ENCODE results near the gene BCAS4.

BCAS4 gene

DNA sequence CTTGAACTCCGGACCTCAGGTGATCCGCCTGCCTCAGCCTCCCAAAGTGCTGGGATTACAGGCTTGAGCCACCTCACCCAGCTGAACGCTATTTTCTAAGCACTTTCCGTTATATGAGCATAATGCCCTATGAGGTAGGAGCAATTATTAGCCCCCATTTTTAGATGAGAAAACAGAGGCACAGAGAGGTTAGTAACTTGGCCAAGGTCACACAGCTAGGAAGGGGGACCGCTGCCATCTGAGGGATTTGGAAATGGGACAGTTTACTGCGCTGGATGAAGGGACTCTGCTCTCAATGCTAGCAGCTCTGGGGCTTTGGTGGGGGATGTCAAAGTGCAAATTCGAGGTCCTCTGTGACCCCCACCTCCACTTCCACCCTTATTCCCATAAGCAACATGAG is 62.5 kb downstream of the BCAS4 start:
- no peak for DNase-seq

DNA sequence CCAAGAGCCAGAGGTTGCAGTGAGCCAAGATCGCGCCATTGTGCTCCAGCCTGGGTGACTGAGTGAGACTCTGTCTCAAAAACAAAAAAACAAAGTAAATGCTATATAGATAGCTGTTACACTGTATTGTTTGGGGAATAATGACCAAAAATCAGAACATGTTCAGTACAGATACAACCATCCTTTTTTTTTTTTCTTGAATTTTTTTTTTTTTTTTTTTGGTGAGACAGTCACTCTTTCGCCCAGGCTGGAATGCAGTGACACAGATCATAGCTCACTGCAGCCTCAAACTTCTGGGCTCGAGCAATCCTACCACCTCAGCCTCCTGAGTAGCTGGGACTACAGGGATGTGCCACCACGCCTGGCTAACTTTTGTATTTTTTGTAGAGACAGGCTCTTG is 63.7 kb downstream of the BCAS4 start:
- no peak for DNase-seq

DNA sequence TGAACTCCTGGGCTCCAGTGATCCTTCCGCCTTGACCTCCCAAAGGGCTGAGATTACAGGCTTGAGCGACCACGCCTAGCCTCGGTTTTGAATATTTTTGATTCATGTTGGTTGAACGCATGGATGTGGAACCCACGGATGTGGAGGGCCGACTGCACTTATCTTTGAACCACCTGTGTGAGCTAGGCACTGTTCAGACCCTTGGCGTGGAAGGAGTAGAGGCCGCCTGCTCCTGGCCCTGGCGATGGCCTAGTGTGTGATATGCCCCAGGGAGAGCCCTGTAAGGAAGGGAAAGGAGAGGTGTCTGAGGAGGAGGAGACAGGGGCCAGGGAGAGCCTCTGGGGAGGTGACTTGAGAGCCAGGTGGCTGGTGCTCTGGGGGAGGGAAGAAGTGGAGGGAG is 64.3 kb downstream of the BCAS4 start:
- DNase-seq, result no peak

DNA sequence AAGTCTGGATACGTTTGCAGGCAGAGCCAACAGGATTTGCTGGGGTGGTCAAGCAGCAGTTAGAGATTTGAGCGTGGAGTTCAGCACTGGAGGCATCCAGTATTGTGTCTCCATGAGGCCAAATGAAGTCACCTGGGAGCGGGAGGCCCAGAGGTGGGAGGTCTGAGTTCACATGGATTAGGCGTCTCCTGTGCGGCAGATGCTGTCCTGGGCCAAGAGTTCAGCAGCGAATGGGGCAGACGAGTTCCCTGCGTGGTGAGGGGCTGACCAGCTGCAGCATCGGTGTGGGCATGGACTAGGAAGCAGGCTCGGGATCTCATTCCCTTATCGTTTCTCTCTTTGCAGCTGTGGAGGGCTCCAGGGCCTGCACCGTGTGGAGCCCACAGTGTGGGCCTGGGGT is 66.2 kb downstream of the BCAS4 start:
- DNase-seq, result no peak

DNA sequence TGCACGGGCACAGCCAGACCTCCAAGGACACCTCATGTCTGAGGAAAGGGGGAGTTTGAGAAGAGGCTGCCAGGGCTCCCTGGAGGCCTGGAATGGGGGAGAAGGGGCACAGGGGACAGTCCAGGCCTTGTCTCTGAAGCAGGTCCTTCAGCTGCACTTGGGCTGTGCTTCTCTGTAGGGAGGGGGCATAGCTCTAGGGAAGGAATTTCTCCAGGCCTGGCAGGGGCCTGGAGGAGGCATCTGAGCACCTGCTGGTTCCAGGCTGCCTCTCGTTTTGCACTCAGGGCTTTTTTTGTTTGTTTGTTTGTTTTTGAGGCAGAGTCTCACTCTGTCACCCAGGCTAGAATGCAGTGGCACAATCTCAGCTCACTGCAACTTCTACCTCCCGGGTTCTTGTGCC is 67.7 kb downstream of the BCAS4 start:
- DNase-seq, result no peak

DNA sequence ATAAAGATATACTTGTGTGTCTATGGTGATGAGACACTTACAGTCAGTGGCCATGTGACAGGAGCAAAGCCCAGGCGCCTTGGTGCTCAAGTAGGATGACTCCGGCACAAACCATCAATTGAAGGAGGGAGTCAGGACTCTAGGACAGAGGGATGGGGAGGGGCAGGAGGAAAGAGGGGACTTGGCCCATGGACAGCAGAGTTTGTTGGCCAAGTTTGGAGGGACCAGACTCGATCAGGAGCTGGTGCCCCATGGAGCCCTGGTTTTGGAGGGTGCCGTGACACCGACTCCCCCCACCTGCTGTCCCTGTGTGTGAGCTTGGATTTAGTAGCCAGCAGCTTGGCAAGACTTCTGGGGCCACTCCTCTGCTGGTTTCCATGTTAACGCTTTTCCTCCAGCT is 70.3 kb downstream of the BCAS4 start:
- DNase-seq, result no peak

DNA sequence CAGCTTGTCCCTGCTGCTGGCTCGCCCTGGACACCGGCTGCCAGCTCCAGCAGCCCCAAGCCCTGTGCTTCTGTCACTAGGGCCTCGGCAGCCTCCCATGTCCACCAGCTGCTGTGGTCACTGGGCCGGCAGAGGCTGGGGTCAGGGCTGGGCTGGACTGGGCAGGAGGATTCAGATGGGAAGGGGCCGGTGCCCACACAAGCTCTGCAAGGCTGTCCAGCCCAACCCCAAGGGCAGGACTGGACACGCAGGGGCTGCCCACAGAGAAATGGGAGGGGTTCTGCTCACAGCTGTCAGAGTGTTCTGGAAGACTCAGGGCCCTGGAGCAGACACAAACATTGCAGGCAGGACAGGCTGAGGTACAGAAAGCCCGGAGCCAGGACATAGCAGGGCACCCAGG is 70.7 kb downstream of the BCAS4 start:
- DNase-seq, result no peak

DNA sequence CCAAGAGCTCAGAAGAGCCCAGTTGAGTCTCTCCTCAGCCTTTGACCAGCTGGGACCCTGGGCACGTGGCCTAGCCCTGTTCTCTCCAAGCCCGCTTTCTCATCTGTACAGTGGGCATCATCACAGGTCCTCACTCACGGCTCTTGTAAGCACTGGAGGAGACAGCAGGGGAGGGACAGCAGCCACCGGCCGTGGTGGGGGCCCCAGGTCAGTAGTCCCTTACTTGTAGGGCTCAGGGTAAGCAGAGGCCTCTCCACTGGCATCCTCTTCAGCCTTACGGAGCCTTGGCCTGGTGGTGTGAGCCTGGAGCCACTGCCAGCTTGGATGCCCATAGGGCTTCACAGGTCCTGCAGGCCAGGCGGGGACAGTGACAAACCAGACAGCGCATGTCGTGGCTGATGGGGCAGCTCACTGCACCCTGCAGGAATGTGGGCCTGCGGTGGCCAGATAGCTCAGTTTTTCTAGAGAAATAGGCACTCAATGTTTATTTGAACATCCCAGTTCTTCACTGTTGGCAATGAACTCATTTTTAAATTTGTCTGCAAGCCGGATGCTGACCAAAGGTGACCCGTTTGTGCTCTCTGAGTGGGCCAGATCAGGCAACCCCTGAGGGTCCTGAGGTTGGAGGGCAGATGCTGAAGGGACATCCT is 71.3 kb downstream of the BCAS4 start:
- no peak for DNase-seq

DNA sequence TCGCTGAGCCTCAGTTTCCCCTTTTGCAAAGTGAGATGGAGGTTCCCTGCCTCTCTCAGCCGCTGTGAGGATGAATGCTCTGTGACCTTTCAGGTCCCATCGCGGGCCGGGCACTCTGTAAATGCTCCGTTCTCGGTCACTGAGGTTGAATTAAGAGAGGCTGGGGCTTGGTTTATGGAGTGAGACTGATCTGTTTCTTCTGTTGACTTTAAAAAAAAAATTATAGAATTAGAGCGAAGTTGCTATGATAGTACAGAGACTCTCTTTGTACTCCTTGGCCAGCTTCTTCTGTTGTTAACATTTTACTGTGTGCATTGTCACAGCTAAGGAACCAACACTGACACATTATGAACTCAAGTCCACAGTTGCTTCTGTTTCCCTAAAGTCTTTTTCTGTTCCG is 72.0 kb downstream of the BCAS4 start:
- no peak for DNase-seq

DNA sequence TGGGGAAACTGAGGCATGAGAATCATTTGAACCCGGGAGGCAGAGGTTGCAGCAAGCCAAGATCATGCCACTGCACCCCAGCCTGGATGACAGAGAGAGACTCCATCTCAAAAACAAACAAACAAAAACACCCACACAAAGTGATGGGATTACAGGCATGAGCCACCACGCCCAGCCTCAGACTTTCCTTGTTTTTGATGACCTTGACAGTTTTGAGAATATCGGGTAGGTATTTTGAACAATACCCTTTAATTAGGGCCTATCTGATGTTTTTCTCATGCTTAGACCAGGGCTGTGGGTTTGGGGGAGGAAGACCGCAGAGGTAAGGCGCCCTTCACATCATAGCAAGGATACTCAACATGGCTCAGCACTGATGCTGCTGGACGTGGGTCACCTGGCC is 72.9 kb downstream of the BCAS4 start:
- DNase-seq, result no peak

DNA sequence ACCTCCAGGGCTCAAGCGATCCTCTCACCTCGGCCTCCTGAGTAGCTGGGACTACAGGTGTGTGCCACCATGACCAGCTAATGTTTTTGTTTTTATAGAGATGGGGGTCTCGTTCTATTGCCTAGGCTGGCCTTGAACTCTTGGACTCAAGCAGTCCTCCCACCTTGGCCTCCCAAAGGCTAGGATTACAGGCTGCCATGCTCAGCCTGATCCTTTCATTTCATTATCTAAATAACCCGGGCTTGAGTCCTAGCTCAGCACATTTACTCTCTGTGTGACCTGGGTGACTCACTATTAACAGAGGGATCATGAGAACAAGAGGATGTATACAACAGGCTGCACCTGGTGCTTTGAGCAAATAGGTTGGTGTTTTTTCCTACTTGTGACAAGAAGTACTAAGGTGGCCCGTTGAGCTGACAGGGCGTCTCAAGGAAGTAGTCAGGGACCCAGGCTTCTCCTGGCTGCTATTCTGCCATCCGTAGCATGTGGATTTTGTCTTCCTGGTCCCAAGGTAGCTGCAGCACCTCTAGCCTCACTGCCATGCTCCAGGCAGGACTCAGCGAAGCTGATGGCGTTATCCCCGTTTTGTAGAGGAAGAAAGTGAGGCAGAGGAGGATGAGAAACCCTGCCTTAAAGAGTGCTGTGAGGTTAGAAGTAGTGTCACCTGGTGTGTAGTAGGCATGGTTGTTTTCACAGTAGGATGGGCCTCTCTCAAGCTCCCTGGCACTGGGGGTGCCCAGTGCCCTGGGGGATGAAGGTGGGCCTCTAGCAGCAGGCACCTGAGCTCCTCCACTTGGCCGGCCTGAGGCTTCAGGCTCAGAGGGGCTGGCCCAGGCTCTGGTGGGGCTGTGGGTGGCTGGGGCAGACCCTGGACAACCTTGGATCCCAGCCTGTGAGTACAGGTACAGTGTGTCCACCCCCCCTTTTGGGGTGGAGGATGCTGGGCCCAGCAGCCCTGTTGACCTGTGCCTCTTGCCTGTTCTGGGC is 73.9 kb downstream of the BCAS4 start:
- DNase-seq, result no peak

DNA sequence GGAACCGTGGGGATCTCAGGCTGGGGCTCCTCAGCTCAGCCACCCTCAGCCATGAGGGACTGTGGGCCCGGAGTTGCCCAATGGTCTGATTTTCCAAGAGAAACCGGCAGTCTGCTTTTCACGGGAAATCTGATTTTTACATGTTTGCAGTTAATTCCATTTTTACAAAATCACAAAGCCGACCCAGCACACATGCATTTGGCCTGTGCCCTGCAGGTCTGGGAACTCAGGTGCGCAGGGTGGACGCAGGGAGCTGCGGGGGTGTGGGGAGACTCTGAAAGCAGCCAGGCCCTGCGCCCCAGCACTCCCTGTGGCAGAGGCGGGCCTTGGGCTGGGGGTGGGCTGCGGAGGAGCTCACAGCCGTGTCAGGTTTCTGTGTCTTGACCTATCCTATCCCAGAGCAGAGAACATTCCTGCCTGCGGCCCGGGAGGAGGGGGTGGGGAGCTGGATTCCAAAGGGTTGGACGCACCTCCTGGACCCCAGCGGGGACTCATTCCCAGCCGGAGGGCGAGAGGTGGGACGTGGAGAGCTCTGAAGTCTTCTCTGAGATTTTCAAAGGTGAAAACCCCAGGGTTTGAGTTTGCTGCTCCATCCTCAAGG is 75.8 kb downstream of the BCAS4 start:
- DNase-seq, result no peak

DNA sequence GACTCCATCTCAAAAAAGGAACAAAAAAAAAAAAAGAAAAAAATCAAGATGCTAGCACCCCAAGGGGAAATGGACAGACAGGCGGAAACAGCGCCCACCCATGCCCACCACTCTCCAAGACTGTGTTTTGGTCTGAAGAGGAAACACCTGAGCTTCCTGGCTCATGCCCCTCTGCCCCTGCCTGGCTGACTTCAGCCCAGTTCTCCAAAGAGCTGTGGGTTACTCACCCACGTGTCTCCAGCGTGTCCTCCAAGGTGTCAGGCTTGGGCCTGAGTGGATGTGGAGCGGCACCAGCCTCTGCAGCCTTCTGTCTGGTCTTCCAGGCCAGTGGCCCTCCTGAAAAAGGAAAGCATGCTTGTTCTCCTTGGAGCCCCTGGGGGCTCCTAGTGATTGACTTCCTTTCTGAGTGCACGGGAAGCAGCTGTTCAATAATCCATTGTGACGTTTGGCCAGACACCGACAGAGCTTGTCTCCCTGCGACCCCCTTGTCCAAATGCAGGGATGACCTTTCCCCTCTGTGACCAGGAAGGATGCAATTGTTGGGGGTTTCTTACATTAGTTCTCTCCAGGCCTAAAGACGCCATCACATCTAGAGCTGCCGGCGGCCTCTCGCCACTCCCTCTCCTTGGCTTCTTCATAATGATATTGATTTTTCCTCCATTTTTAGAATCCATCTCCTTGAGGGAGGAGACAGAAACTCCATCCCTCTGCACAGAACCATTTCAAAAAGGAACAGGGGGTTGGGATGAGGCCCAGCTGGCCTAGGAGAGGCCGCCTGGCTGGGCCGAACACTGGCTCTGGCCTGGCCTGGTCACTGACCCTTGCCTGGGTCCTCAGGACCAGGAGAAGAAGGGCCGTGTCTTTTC is 77.9 kb downstream of the BCAS4 start:
- DNase-seq, result no peak

DNA sequence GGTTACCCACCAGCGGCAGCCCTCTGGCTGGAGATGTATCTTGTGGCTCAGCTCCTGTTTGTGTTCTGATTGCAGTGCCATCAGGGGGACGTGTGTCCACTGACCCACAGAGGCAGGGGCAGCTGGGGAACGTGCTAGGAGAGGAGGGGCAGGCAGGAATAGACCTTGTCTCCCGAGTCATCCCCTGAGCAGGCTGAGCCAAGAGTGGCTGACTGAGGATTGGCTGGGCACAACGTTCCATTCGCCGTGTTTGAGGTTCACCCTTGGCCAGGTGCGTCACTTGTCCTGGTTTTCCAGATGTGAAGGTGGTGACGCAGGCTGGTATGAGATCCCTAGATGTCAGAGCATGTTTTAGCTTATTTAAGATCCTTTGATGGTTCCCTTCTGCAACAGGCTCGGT is 78.7 kb downstream of the BCAS4 start:
- DNase-seq, result no peak

DNA sequence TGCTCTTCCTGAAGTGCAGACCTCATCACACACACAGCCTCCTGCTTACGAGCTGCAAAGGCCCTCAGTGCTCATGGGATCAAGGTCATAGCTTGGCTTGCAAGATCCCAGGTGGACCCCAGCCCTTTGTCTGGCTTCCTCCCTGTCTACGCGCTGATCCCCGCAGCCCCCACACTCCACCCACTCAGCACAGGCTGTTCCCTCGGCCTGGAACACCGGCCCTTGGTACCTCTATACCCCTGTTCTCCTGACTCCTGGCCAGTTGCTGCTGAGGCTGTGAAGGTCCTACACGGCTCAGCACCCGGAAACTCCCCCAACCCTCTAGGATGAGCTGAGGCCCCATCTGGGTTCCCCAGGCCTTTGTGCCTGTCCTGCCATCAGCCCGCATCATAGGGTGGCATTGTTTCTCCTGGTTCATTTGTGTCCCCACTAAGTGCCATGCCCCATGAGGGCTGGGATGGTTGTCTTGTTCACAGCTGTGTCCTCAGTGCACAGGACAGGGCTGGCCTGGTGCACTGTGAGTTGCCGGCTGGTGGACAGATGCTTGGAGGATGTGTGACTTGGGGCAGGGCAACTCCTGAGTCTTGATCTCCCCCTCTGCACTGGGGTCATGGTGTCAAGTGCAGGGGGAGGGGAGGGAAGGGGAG is 79.4 kb downstream of the BCAS4 start:
- DNase-seq, result no peak

DNA sequence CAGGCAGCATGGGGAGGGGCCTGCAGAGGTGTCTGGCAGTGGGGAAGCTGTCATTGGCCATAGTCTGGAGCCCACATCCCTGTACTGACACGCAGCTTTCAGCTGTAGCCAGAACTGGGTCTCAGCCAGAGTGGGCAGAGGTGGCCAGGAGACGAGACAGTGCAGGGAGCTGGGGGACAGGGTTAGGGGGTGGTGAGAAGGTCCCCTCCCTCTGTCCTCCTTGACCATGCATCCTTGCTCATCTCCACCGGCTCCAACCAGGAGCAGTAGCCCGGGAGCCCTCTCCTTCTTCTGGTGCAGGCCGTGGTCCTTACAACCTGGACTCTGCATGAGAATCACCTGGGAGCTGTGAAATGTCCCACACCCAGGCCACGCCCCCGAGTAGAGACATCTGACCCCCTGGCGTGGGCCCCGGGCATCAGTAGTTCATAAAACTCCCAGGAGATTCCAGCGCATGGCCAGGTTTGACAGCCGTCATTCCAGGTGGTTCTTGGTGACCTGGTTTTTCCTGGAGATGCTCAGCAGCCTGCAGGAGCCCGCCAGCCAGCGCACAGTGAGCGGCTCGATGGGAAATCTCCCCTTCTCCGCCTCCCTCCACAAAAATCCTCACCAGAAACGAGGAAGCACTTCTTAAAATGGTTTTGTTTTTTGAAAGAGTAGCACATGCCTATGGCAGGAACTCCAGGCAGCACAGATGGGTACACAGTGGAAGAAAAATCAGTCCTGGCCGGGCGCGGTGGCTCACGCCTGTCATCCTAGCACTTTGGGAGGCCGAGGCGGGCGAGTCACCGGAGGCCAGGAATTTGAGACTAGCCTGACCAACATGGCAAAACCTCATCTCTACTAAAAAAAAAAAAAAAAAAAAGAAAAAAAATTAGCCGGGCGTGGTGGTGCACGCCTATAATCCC is 80.2 kb downstream of the BCAS4 start:
- no peak for DNase-seq

DNA sequence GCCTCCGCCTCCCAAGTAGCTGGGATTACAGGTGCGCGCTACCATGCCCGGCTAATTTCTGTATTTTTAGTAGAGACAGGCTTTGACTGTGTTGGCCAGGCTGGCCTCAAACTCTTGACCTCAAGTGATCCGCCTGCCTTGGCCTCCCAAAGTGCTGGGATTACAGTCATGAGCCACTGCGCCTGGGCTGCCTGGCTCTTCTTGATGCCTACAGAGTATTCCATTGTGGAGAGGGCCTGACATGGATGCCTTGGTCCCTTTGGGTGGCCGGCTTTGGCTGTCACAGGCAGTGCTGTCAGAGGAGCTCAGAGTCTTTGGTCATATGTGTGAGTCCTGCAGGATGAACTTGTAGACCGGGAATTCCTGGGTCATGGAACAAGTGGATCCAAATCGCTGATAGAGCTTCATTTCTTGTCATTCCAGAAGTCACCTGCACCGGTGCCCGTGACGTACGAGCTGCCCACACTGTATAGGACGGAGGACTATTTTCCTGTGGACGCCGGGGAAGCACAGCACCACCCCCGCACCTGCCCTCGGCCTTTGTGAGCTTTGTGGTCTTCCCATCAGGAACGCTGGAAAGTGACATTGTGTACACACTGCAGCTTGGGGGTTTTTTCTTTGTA is 81.3 kb downstream of the BCAS4 start:
- DNase-seq, result no peak

DNA sequence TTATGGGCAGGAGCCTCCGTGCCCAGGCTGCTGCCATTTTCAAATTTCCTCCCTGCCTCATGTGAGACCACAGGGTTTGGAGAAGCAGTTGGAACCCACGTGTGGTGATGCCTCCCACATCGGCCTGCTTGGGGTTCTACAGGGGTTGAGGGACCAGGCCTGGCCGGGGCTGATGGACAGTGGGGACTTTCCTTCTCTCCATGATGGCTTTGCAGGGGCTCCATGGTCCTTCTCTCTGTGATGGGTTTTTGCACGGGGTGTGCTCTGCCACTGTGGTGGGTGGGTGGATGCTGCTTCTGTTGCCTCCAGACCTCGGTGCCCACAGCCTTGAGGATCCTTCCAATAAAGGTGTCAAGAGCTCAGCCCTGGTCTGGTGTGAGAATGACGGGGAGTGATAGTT is 82.0 kb downstream of the BCAS4 start:
- DNase-seq, result no peak

DNA sequence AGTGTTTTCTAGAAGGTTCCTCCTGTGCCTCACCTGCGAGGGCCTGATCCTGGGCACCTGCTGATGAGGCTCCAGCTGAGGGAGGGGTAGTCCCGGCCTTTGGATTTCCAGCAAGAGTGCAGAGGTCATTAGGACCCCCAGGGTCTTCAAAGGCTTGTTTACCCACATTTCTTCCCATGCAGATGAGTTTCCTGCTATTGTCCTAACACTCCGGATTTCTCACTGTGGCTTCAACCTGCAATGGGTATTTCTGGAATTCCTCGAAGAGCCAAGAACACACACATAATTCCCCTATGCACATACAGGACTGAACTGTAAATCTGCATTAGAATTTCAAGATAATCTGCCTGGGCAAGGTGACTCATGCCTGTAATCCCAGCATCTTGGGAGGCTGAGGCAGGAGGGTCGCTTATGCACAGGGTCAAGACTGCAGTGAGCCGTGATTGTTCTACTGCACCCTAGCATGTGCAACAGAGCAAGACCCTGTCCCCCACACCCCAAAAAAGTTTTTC is 82.4 kb downstream of the BCAS4 start:
- no peak for DNase-seq

DNA sequence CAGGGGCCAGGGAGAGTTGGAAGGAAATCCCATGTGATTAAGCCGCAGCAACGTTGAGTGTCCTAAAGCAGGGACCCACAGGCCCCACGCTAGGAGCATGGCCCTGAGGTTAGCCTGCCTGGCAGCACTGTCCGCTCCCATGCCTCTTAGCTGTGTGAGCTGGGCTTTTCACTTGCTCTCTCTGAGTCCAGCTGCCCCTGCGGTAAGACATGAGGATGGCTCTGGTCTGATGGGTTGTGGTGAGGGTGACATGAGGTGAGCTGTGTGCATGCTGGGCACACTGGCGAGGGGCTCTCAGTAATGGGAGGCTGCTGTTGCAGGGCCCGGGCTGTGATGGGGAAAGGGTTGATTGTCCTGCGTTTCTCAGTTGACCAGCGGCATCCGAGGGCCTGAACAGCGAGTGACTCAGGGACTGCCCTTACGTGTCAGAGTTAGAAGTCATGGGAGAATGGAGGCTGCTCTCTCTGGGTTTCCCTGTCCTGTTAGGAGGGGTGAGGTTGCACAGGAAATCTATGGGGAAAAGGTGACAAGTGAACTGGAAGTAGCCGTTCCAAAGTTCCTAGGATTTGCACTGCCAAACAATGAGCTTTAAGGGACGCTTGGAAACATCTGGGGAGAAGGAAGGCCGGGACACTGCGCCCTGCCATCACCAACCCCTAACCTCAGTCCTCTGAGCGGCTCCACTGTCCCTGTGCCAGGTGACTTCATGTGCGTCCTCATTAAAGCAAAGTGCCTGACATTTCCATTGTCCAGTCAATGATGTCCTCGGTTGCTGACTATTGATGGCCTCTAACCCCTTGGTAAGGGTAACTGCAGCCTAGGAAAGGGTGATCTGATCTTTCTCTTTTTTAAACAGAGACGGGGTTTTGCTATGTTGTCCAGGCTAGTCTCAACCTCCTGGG is 85.0 kb downstream of the BCAS4 start:
- DNase-seq, result no peak

Data from activated CD4-positive, alpha-beta T cell treated with anti-CD3 and anti-CD28 coated beads, Interleukin-2, amount 50 U/mL, for 1 hour (primary cell).